ENCODE measurements around the gene MOCS1. TPM values are rescaled to one million over a fixed set of nuclear protein-coding genes. Genes with fewer than 3 reads are reported as not detected.

The MOCS1 gene
- total and polyA plus RNA-seq, 12 donors = 10.2 to 41.4 (median 26.0) TPM

- peak overlapping the region in 2 of 5 donors; percentile 1 to 49 for H3K27ac ChIP-seq
These were observed 49.6 kb downstream of the MOCS1 start for GRCh38 chr6:39884696-39885095.

GRCh38 chr6:39882531-39882899, 51.7 kb downstream of the MOCS1 start:
- Histone ChIP-seq H3K27ac (peak overlapping the region in 3 of 5 donors; percentile 34 to 73 (median 47)), H3K36me3 (replicated peaks in 1 of 2) (peaks cover 0 to 33% of the 10 kb centered on the region in 2 donors), H3K4me1 (replicated peaks in 1 of 2) (peaks cover 0 to 3% of the 10 kb centered on the region in 2 donors), H3K27me3 (no peaks in the 10 kb centered on the region), H3K4me3 (no peak overlapping the region), H3K9me3 (replicated peaks in 1 of 3) (no peaks in the 10 kb centered on the region)
- DNase-seq = peak in 6 of 7 donors; percentile 33 to 84 (median 59)
- intact Hi-C loops (cut with DNase I) = loop anchor here in 1 of 2 donors (10.0 kb wide), 1 partner anchor 518 kb away; no protein-coding TSS in a partner anchor
- 62 to 82% (median 70%) methylated on average over 8 of the region's 8 CpGs for WGBS, 4 donors
- TF ChIP-seq CTCF (IDR thresholded peaks at IDR 0.05) = no peak
- no peak for TF ChIP-seq POLR2A (IDR thresholded peaks at IDR 0.05)

More at GRCh38 chr6:39884696-39885095, 49.6 kb downstream of the MOCS1 start:
- TF ChIP-seq POLR2A (IDR thresholded peaks at IDR 0.05) (no peak), CTCF (IDR thresholded peaks at IDR 0.05) (no peak)
- DNase-seq = no peak
- Histone ChIP-seq H3K36me3 (replicated peaks in 1 of 2) (peaks cover 0 to 14% of the 10 kb centered on the region in 2 donors), H3K4me1 (replicated peaks in 1 of 2) (peaks cover 0 to 3% of the 10 kb centered on the region in 2 donors), H3K27me3 (no peaks in the 10 kb centered on the region), H3K4me3 (no peak overlapping the region), H3K9me3 (replicated peaks in 1 of 3) (no peaks in the 10 kb centered on the region)
- intact Hi-C loops (cut with DNase I) = loop anchor here in 1 of 2 donors (10.0 kb wide), 1 partner anchor 520 kb away; no protein-coding TSS in a partner anchor
- 64 to 82% (median 70%) methylated on average over 3 to 5 of the region's 5 CpGs for WGBS, 4 donors

GRCh38 chr6:39881851-39882530, 52.3 kb downstream of the MOCS1 start:
- TF ChIP-seq CTCF (IDR thresholded peaks at IDR 0.05) = no peak
- 69 to 74% (median 73%) methylated on average over 16 of the region's 16 CpGs for WGBS, 4 donors
- no peaks in the 10 kb centered on the region for H3K9me3 ChIP-seq (replicated peaks in 1 of 3)
- no peak overlapping the region for H3K4me3 ChIP-seq
- intact Hi-C loops (cut with DNase I) = loop anchor here in 1 of 2 donors (10.0 kb wide), 1 partner anchor 517 kb away; no protein-coding TSS in a partner anchor
- H3K4me1 ChIP-seq (replicated peaks in 1 of 2) = peaks cover 0 to 3% of the 10 kb centered on the region in 2 donors
- peaks cover 0 to 37% of the 10 kb centered on the region in 2 donors for H3K36me3 ChIP-seq (replicated peaks in 1 of 2)
- DNase-seq = no peak
- H3K27me3 ChIP-seq = no peaks in the 10 kb centered on the region
- H3K27ac ChIP-seq = peak overlapping the region in 3 of 5 donors; percentile 3 to 73 (median 47)

GRCh38 chr6:39880594-39880993, 53.7 kb downstream of the MOCS1 start:
- intact Hi-C loops (cut with DNase I) = loop anchor here in 1 of 2 donors (10.0 kb wide), 1 partner anchor 516 kb away; no protein-coding TSS in a partner anchor
- 77 to 85% (median 80%) methylated on average over 4 of the region's 4 CpGs for WGBS, 4 donors
- no peak overlapping the region for H3K4me3 ChIP-seq
- DNase-seq = no peak
- H3K9me3 ChIP-seq (replicated peaks in 1 of 3) = no peaks in the 10 kb centered on the region
- peak overlapping the region in 1 of 5 donors; percentile 34 for H3K27ac ChIP-seq
- TF ChIP-seq POLR2A (IDR thresholded peaks at IDR 0.05) (no peak), CTCF (IDR thresholded peaks at IDR 0.05) (no peak)
- H3K36me3 ChIP-seq (replicated peaks in 1 of 2) = peaks cover 0 to 37% of the 10 kb centered on the region in 2 donors
- no peaks in the 10 kb centered on the region for H3K27me3 ChIP-seq
- H3K4me1 ChIP-seq (replicated peaks in 1 of 2) = peaks cover 0 to 12% of the 10 kb centered on the region in 2 donors
